Hippocampal formation (tissue), 2 donors: ENCODE measurements around the gene VPS52.
"Not testable (repeated sequence)": the region's sequence is repeated elsewhere in the genome, so short reads cannot be mapped to it uniquely, and the experiment has no call there.

Experiments
- DNase-seq, 2 donors: peaks; one replicate each; lab custom pipeline; 2025; lab: John Stamatoyannopoulos, UW

VPS52 gene

GRCh38 chr6:33249732-33250630 is 21.7 kb downstream of the VPS52 start:
- DNase-seq, result no peak

- peak; percentile 96 to 99 for DNase-seq
Measured at GRCh38 chr6:33248932-33249731, 22.5 kb downstream of the VPS52 start.

GRCh38 chr6:33248643-33248931 is 23.1 kb downstream of the VPS52 start:
- DNase-seq, result no peak

DNA sequence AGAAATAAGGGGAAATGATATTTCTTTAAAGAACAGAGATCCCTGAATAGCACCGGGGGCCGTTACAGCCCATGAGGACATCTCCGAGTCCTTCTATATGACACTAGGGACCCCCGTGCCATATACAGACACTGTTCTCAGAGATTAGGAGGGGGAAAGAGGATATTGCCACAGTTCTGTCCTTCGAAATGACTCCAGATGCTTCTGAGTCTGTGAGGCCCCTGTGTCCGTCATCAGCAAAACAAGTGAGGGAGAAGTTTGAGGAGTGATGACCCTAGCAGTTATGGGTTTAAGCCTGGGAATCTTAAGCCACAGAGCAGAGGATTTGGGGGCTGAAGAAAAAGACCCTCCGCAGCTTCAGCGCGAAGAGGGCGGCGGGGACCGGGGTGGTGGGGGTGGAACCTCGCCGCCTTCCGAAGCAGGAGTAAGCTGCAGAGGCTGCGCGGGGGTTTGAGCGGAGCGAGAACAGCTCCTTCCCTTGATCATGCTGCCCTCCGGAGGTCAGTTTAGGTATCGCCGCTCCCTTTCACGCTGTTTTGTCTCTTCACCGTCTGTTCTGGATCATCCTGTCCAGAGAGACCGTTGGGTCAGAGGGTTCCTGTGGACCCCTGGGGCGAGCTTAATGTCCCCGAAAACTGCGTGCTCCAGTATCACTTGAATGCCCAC is 23.6 kb downstream of the VPS52 start:
- DNase-seq, result peak; percentile 70 to 71

- DNase-seq, result no peak
Measured at GRCh38 chr6:33243476-33243875, 28.2 kb downstream of the VPS52 start.

DNA sequence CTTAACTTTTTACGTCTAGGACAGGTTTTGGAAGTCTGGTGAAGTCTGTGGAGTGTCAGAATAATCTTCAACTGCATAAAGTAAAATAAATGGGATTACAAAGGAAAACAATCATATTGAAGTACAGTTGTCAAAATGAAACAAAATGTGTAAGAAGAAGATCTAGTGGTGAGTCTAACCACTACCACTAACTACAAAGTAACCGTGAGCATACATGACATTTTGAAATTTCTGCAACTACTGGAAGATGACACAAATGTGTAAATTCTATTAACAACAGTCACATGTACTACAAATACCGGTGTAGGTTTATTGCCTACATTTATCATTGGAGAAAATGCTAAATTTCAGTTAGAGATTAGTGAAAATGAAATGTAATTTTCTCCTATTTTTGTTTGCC is 29.7 kb downstream of the VPS52 start:
- no peak for DNase-seq

- DNase-seq, result no peak
Measured at GRCh38 chr6:33237741-33238140, 33.9 kb downstream of the VPS52 start.

GRCh38 chr6:33236852-33237251 is 34.8 kb downstream of the VPS52 start:
- DNase-seq, result no peak

- DNase-seq, result no peak
Measured at GRCh38 chr6:33236328-33236727, 35.3 kb downstream of the VPS52 start.

DNA sequence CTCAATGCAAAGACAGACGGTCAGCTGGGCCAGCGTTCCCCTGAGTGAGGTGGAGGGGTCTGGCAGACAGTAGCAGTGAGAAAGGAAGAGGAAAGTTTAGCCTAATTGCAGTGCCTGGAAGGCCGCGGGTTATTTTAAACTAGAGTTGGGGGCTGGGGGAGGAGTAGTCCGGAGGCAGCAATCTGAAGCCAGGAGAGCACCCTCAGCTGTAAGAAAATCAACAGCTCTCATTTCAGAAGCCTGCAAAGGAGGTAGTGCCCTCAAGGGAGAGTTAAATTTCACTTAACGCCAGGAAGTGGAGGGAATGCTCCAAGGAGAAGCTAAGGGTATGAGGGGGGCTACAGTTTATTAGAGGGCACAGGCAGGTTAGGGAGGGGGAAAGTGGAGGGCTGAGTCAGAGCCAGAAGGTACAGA is 36.4 kb downstream of the VPS52 start:
- DNase-seq, result no peak

- DNase-seq, result not testable (repeated sequence)
Measured at GRCh38 chr6:33226503-33227120, 45.1 kb downstream of the VPS52 start.

DNA sequence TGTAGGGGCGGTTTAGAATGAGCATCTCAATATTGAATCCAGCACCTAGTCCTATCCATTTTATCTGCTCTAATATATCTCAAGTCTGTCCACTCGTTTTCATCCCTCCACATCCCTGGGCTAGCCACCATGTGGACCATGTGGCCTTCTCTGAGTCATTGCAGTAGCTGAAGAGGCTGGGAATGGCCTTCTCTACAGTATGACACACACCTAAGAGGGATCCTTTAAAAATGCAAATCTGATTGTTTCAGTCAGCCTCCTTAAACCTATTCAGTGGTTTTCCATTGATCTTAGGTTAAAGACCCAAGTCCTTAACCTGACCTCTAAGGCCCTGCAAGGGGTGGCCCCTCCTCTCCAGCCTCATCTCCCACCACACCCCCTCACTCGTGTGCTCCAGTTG is 54.0 kb downstream of the VPS52 start:
- DNase-seq, result no peak

GRCh38 chr6:33217246-33217645 is 54.4 kb downstream of the VPS52 start:
- DNase-seq, result no peak

DNA sequence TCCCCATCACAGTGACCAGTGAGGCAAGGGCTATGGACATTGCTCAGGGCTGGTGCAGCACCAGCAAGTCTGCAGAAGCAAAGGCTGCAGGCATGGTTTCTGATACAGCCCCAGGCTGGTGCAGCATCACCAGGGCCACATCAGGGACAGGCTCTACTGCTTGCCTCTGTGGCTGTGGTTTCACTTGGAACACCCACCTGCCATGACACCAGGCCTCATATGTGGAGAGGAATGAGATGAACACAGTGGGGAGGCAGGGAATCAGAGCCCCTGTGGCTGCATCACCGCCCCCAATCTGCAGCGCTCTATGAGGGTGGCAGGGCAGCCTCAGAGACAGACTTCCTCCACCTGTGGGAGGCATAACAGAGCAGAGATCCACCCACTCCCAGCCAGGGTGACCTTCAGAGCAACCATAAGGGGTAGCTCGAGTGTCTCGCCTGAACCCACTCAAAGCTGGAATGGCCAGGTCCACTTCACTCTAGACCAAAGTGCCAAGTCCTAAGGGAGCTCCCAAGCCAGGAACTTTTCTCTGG is 55.5 kb downstream of the VPS52 start:
- no peak for DNase-seq

- DNase-seq, result no peak
Measured at GRCh38 chr6:33215271-33216116, 56.2 kb downstream of the VPS52 start.

- DNase-seq, result no peak
Measured at GRCh38 chr6:33213989-33214335, 57.7 kb downstream of the VPS52 start.

DNA sequence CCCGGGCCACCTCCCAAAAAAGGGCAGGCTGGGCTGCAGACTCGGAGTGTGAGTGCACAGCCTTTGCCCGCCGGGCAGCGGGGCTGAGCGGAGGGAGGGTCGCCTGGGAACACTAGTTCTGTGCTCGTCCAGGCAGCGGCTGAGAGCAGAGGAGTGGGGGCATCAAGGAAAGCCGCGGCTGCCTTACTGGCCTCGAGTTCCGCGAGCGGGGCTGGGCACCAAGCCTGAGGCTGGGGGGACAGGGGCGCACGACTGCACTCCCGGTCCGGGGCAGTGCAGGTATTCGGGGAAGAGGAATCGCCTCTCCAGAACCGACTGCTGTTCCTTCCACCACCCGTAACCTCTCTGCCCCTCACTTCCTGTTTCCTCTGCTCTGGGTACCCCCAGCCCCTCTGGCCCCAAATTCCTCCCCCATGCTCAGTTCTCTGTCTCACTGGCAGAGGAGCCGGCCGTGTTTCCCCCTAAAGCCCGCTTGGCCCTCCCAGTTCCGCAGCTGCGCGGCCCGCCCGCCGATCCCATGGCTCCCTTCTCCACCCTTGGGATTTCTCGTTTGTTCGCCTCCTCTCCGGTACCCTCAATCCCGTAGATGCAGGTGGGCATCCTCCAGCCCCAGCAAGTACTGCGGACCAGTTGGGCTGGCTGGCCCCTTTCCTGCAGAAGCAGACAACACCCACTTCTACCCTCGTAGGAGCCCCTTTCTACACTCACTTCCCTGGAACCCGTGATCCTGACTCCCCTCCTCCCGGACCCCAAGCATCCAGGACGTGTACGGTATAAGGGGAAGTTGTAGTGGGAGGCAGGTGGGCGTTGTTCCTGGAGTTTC is 58.3 kb downstream of the VPS52 start:
- no peak for DNase-seq

DNA sequence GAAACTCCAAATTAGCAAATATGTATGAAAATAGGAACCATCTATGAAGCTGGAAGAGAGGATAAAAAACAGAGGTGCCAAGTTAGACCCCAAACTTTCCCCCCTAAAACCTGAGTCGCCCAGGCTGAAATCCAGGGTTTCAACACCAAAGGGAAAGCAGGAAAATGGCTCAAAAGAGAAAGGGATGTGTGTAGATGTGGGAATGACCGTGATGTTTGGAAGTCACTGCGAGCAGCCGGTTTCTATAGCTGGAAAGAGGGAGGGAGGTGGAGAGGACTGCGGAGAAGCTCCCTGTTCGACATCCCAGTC is 58.9 kb downstream of the VPS52 start:
- DNase-seq, result no peak

DNA sequence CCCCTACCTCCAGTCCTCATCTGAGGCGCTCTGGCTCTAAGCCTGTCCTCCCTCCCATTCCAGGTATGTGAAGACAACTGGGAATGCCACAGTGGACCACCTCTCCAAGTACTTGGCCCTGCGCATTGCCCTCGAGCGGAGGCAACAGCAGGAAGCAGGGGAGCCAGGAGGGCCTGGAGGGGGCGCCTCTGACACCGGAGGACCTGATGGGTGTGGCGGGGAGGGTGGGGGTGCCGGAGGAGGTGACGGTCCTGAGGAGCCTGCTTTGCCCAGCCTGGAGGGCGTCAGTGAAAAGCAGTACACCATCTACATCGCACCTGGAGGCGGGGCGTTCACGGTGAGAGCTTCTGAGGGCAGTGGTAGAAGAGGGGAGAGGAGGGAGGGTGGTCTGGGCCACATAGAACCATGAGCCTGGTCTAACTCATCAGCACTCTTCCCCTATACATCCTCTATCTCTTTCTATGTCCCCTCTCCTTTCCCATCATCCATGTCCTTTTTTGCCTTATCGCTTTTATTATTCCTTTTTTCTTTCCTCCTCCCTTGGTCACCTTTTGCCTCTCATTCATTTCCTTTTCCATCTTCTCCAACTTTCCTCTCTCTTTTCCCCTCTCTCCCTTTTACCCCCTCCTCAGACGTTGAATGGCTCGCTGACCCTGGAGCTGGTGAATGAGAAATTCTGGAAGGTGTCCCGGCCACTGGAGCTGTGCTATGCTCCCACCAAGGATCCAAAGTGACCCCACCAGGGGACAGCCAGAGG is 59.8 kb downstream of the VPS52 start:
- no peak for DNase-seq

DNA sequence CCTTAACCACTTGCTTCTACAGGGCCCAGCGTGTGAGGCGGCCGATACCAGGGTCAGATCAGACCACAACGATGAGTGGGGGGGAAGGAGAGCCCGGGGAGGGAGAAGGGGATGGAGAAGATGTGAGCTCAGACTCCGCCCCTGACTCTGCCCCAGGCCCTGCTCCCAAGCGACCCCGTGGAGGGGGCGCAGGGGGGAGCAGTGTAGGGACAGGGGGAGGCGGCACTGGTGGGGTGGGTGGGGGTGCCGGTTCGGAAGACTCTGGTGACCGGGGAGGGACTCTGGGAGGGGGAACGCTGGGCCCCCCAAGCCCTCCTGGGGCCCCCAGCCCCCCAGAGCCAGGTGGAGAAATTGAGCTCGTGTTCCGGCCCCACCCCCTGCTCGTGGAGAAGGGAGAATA is 60.5 kb downstream of the VPS52 start:
- DNase-seq, result no peak
